Trophoblast cell (in vitro differentiated cells and primary cell): ENCODE data around the gene HBG2.

Experiments used
- DNase-seq, 2 donors: peaks; one replicate each; pipeline ENCODE4 v3.0.0-alpha.2; 2016
- H2AFZ ChIP-seq: 2 replicates; pipeline ENCODE4 v1.6.1; 2013; ENCODE audit warnings: low read length, moderate library complexity, mild to moderate bottlenecking; ENCODE audit not compliant: insufficient read depth, poor library complexity
- H2AK5ac ChIP-seq: 2 replicates; pipeline ENCODE4 v1.6.1; 2013; ENCODE audit warnings: mild to moderate bottlenecking, low read length
- H2BK120ac ChIP-seq: 2 replicates; pipeline ENCODE4 v1.6.1; 2013; ENCODE audit warnings: low read length, mild to moderate bottlenecking, moderate library complexity; ENCODE audit not compliant: insufficient read depth, poor library complexity
- H2BK12ac ChIP-seq: 2 replicates; pipeline ENCODE4 v1.6.1; 2013; ENCODE audit warnings: mild to moderate bottlenecking, low read length, moderate library complexity
- H2BK5ac ChIP-seq: 2 replicates; pipeline ENCODE4 v1.6.1; 2013; ENCODE audit warnings: low read length, low read depth, moderate library complexity, mild to moderate bottlenecking; ENCODE audit not compliant: poor library complexity
- H3K14ac ChIP-seq: 2 replicates; pipeline ENCODE4 v1.6.1; 2013; ENCODE audit warnings: mild to moderate bottlenecking, low read length
- H3K18ac ChIP-seq: 2 replicates; pipeline ENCODE4 v1.6.1; 2013; ENCODE audit warnings: mild to moderate bottlenecking, low read length
- H3K23ac ChIP-seq: 2 replicates; pipeline ENCODE4 v1.6.1; 2013; ENCODE audit warnings: low read length
- H3K27ac ChIP-seq: 2 replicates; pipeline ENCODE4 v1.5.1; 2013; ENCODE audit warnings: low read depth, mild to moderate bottlenecking, inconsistent platforms, low read length, moderate library complexity
- H3K27me3 ChIP-seq: 2 replicates; pipeline ENCODE4 v1.6.1; 2013; ENCODE audit warnings: inconsistent platforms, mild to moderate bottlenecking, low read length, moderate library complexity; ENCODE audit not compliant: insufficient read depth
- H3K36me3 ChIP-seq, 2 experiments: 1 replicate in 1 of 2; 2 replicates in 1 of 2; pipeline ENCODE4 v1.6.1; 2013; ENCODE audit warnings: low read length in 2 of 2, mild to moderate bottlenecking in 2 of 2, moderate library complexity in 1 of 2; ENCODE audit not compliant: insufficient read depth in 2 of 2, control insufficient read depth in 1 of 2
- H3K4ac ChIP-seq: 2 replicates; pipeline ENCODE4 v1.6.1; 2013; ENCODE audit warnings: low read depth, mild to moderate bottlenecking, low read length, moderate library complexity
- H3K4me1 ChIP-seq, 2 experiments: 1 replicate in 1 of 2; 2 replicates in 1 of 2; pipeline ENCODE4 v1.6.1; 2013; ENCODE audit warnings: low read length in 2 of 2, mild to moderate bottlenecking in 2 of 2, moderate library complexity in 1 of 2; ENCODE audit not compliant: insufficient read depth in 2 of 2, control insufficient read depth in 1 of 2
- H3K4me2 ChIP-seq: 2 replicates; pipeline ENCODE4 v1.6.1; 2013; ENCODE audit warnings: inconsistent platforms, mild to moderate bottlenecking, low read length, moderate library complexity
- H3K4me3 ChIP-seq: 2 replicates; pipeline ENCODE4 v1.5.1; 2013; ENCODE audit warnings: mild to moderate bottlenecking, low read depth, low read length, inconsistent platforms
- H3K79me1 ChIP-seq: one replicate; pipeline ENCODE4 v1.6.1; 2013; ENCODE audit warnings: low read length
- H3K79me2 ChIP-seq: 2 replicates; pipeline ENCODE4 v1.6.1; 2013; ENCODE audit warnings: low read length, mild to moderate bottlenecking; ENCODE audit not compliant: control insufficient read depth, insufficient read depth, poor library complexity
- H3K9ac ChIP-seq: 2 replicates; pipeline ENCODE4 v1.6.1; 2013; ENCODE audit warnings: mild to moderate bottlenecking, low read length
- H3K9me3 ChIP-seq: 2 replicates; pipeline ENCODE4 v1.6.1; 2013; ENCODE audit warnings: low read depth, mild to moderate bottlenecking, control low read depth, inconsistent platforms, low read length; ENCODE audit not compliant: insufficient read depth
- H4K12ac ChIP-seq: 2 replicates; pipeline ENCODE4 v1.6.1; 2013; ENCODE audit warnings: low read depth, mild to moderate bottlenecking, low read length, moderate library complexity
- H4K8ac ChIP-seq: 2 replicates; pipeline ENCODE4 v1.6.1; 2013; ENCODE audit warnings: low read depth, mild to moderate bottlenecking, low read length, moderate library complexity
- H4K91ac ChIP-seq: one replicate; pipeline ENCODE4 v1.6.1; 2013; ENCODE audit warnings: low read depth, mild to moderate bottlenecking, low read length, moderate library complexity
- WGBS: extraction: QIAGEN DNeasy Blood & Tissue Kit; methylation state at CpG from one replicate; pipeline ENCODE4 v1.1.7; 2013; ENCODE audit warnings: missing lambda C conversion rate; ENCODE audit not compliant: insufficient read length, insufficient coverage; ENCODE audit errors: extremely low coverage; 5-methylcytosine and 5-hydroxymethylcytosine counted together

Gene HBG2

GRCh38 chr11:5230266-5230665 lies 24.3 kb downstream of the HBG2 start:
- H3K27ac ChIP-seq, result no peak overlapping the region
- H4K12ac ChIP-seq, result no peak overlapping the region
- no peak overlapping the region for H2BK120ac ChIP-seq
- WGBS, result 100% methylated on average over 1 of the region's 1 CpG
- no peak overlapping the region for H4K8ac ChIP-seq
- no peak overlapping the region for H3K4me3 ChIP-seq
- no peak overlapping the region for H2BK5ac ChIP-seq
- peaks cover 1% of the 10 kb centered on the region for H3K9me3 ChIP-seq
- H3K4me2 ChIP-seq, result no peak overlapping the region
- H3K4ac ChIP-seq, result no peak overlapping the region
- no peak overlapping the region for H3K18ac ChIP-seq
- H3K79me2 ChIP-seq, result no peaks in the 10 kb centered on the region
- no peak overlapping the region for H2AFZ ChIP-seq
- no peak overlapping the region for H2AK5ac ChIP-seq
- H3K23ac ChIP-seq, result no peak overlapping the region
- DNase-seq, result no peak
- H3K27me3 ChIP-seq, result no peaks in the 10 kb centered on the region
- no peaks in the 10 kb centered on the region for H3K79me1 ChIP-seq
- no peak overlapping the region for H3K9ac ChIP-seq
- H2BK12ac ChIP-seq, result no peak overlapping the region
- no peaks in the 10 kb centered on the region for H3K4me1 ChIP-seq
- H3K36me3 ChIP-seq, result peaks cover 0 to 1% of the 10 kb centered on the region in 2 experiments
- no peak overlapping the region for H4K91ac ChIP-seq
- H3K14ac ChIP-seq, result no peak overlapping the region

DNA sequence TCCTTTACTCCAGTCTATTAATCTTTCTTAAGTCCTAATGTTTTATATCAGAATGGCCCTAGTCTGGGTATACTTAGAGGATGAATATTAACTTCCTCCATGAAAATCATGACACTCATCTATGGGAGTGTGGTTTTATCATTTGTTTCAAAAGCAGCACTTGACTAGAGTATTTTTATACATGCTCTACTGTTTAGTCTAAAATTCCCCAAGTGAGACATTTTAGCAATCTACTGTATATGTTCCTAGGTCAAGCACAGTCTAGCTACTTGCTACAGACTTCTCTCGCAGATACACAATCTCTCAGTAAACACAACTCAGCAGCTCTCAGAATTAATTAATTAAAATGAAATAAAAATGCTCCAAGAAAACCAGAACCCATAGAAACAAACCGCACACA lies 24.8 kb downstream of the HBG2 start:
- Histone ChIP-seq H4K91ac (no peak overlapping the region), H3K4me3 (no peak overlapping the region), H3K14ac (no peak overlapping the region), H3K23ac (no peak overlapping the region), H3K79me1 (no peaks in the 10 kb centered on the region), H4K12ac (no peak overlapping the region), H2BK120ac (no peak overlapping the region), H3K36me3 (peaks cover 0 to 1% of the 10 kb centered on the region in 2 experiments), H3K4me1 (no peaks in the 10 kb centered on the region), H2BK12ac (no peak overlapping the region), H3K9me3 (peaks cover 1% of the 10 kb centered on the region), H2AFZ (no peak overlapping the region), H3K9ac (no peak overlapping the region), H2BK5ac (no peak overlapping the region), H3K27me3 (no peaks in the 10 kb centered on the region), H3K4me2 (no peak overlapping the region), H2AK5ac (no peak overlapping the region), H3K79me2 (no peaks in the 10 kb centered on the region), H3K18ac (no peak overlapping the region), H3K27ac (no peak overlapping the region), H4K8ac (no peak overlapping the region), H3K4ac (no peak overlapping the region)
- no CpG with 5 or more reads among the region's 2 CpGs for WGBS
- DNase-seq, result no peak

DNA sequence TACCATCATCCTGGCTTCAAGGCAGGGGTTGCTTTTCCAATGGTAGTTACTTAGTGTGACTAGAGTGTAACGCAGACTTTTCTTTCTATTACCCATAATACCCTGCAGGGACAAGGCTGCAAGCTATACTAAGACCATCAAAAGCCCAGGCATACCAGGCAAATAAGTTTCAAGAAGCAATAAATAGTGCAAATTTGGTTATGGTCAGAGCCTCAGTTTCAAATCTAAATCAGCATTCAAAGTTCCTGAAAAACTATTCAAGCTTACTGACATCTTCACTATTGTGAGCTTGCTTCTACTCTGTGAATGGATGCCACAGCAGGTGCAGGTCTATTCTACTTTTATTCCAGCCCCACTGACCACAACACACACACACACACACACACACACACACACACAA lies 25.2 kb downstream of the HBG2 start:
- Histone ChIP-seq H2AK5ac (no peak overlapping the region), H3K79me2 (no peaks in the 10 kb centered on the region), H3K9ac (no peak overlapping the region), H3K36me3 (peaks cover 0 to 1% of the 10 kb centered on the region in 2 experiments), H3K4me1 (no peaks in the 10 kb centered on the region), H3K79me1 (no peaks in the 10 kb centered on the region), H2BK5ac (no peak overlapping the region), H3K23ac (no peak overlapping the region), H3K4me3 (no peak overlapping the region), H4K8ac (no peak overlapping the region), H3K14ac (no peak overlapping the region), H3K4me2 (no peak overlapping the region), H2AFZ (no peak overlapping the region), H3K27me3 (no peaks in the 10 kb centered on the region), H2BK120ac (no peak overlapping the region), H2BK12ac (no peak overlapping the region), H4K12ac (no peak overlapping the region), H3K18ac (no peak overlapping the region), H3K9me3 (peaks cover 1% of the 10 kb centered on the region), H4K91ac (no peak overlapping the region), H3K4ac (no peak overlapping the region), H3K27ac (no peak overlapping the region)
- WGBS, result no CpG with 5 or more reads among the region's 1 CpG
- no peak for DNase-seq

DNA sequence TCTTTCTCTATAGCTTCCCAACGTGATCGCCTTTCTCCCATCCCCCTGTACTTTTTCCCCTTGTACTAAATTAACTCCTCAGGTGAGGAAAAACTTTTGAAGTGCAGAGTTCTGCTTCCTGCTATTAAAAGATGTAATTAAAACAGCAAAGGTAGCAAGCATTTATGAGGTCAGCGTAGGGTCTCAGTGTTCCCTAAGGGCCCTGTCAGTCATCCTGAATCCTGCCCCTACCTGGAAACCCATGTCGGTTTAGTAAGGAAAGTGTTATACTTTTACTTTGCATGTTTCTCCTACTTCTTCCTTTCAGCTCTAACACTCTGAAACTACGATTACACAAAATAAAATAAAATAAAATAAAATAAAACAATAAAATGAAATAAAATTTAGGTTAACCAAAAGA lies 26.5 kb downstream of the HBG2 start:
- H2BK120ac ChIP-seq, result no peak overlapping the region
- no peak overlapping the region for H3K27ac ChIP-seq
- no peak overlapping the region for H3K23ac ChIP-seq
- H4K12ac ChIP-seq, result no peak overlapping the region
- no peaks in the 10 kb centered on the region for H3K79me2 ChIP-seq
- WGBS, result 100% methylated on average over 2 of the region's 5 CpGs
- H3K9me3 ChIP-seq, result peaks cover 1% of the 10 kb centered on the region
- DNase-seq, result no peak
- no peaks in the 10 kb centered on the region for H3K4me1 ChIP-seq
- H2BK5ac ChIP-seq, result no peak overlapping the region
- no peaks in the 10 kb centered on the region for H3K36me3 ChIP-seq
- no peak overlapping the region for H2BK12ac ChIP-seq
- no peak overlapping the region for H3K4ac ChIP-seq
- no peak overlapping the region for H4K91ac ChIP-seq
- no peak overlapping the region for H3K18ac ChIP-seq
- H3K14ac ChIP-seq, result no peak overlapping the region
- no peak overlapping the region for H3K4me2 ChIP-seq
- no peak overlapping the region for H3K4me3 ChIP-seq
- H2AK5ac ChIP-seq, result no peak overlapping the region
- H3K9ac ChIP-seq, result no peak overlapping the region
- H4K8ac ChIP-seq, result no peak overlapping the region
- no peaks in the 10 kb centered on the region for H3K27me3 ChIP-seq
- no peak overlapping the region for H2AFZ ChIP-seq
- H3K79me1 ChIP-seq, result no peaks in the 10 kb centered on the region
